HUDEP-2 (cell line): ENCODE measurements around the gene TPM2.

Experiments
- DNase-seq, 76 experiments: peaks; one replicate each; lab custom pipeline; 2025; ENCODE audit not compliant: unreplicated experiment in 76 of 76; lab: John Stamatoyannopoulos, UW

TPM2 gene

DNA sequence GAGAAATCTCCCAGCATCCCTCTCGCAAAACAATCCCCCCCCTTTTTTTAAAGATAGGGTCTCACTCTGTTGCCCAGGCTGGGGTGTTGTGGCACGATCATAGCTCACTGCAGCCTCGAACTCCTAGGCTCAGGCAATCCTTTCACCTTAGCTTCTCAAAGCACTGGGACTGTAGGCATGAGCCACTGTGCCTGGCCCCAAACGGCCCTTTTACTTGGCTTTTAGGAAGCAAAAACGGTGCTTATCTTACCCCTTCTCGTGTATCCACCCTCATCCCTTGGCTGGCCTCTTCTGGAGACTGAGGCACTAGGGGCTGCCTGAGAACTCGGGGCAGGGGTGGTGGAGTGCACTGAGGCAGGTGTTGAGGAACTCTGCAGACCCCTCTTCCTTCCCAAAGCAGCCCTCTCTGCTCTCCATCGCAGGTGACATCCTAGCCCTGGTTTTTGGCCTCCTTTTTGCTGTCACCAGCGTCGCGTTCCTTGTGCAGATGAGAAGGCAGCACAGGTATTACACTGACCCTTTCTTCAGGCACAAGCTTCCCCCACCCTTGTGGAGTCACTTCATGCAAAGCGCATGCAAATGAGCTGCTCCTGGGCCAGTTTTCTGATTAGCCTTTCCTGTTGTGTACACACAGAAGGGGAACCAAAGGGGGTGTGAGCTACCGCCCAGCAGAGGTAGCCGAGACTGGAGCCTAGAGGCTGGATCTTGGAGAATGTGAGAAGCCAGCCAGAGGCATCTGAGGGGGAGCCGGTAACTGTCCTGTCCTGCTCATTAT, 9.2 kb downstream of the TPM2 start:
- DNase-seq: no peak

DNA sequence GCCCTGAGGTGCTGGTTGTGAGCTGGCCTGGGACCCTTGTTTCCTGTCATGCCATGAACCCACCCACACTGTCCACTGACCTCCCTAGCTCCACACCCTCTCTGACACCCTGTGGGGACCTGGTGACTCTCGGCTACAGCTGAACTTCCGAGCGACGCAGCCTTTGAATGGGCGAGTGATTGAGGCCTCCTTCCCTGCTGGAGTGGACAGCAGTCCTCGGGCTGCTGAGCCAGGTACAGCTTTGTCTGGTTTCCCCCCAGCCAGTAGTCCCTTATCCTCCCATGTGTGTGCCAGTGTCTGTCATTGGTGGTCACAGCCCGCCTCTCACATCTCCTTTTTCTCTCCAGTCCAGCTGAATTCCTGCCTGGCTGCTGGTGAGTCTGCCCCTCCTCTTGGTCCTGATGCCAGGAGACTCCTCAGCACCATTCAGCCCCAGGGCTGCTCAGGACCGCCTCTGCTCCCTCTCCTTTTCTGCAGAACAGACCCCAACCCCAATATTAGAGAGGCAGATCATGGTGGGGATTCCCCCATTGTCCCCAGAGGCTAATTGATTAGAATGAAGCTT, 9.9 kb downstream of the TPM2 start:
- DNase-seq: no peak

DNA sequence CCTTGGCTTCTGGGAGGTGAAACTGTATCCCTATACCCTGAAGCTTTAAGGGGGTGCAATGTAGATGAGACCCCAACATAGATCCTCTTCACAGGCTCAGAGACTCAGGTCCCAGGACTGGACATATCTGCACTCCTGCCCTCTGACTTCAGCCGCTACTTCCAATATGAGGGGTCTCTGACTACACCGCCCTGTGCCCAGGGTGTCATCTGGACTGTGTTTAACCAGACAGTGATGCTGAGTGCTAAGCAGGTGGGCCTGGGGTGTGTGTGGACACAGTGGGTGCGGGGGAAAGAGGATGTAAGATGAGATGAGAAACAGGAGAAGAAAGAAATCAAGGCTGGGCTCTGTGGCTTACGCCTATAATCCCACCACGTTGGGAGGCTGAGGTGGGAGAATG, 10.6 kb downstream of the TPM2 start:
- no peak for DNase-seq

DNA sequence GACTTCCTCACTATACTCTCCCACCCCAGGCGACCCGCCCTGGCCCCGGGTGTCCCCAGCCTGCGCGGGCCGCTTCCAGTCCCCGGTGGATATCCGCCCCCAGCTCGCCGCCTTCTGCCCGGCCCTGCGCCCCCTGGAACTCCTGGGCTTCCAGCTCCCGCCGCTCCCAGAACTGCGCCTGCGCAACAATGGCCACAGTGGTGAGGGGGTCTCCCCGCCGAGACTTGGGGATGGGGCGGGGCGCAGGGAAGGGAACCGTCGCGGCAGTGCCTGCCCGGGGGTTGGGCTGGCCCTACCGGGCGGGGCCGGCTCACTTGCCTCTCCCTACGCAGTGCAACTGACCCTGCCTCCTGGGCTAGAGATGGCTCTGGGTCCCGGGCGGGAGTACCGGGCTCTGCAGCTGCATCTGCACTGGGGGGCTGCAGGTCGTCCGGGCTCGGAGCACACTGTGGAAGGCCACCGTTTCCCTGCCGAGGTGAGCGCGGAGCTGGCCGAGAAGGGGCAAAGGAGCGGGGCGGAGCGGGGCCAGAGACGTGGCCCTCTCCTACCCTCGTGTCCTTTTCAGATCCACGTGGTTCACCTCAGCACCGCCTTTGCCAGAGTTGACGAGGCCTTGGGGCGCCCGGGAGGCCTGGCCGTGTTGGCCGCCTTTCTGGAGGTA, 13.9 kb downstream of the TPM2 start:
- DNase-seq: no peak

DNA sequence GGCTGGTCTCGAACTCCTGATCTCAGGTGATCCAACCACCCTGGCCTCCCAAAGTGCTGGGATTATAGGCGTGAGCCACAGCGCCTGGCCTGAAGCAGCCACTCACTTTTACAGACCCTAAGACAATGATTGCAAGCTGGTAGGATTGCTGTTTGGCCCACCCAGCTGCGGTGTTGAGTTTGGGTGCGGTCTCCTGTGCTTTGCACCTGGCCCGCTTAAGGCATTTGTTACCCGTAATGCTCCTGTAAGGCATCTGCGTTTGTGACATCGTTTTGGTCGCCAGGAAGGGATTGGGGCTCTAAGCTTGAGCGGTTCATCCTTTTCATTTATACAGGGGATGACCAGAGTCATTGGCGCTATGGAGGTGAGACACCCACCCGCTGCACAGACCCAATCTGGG, 14.5 kb downstream of the TPM2 start:
- DNase-seq: no peak

DNA sequence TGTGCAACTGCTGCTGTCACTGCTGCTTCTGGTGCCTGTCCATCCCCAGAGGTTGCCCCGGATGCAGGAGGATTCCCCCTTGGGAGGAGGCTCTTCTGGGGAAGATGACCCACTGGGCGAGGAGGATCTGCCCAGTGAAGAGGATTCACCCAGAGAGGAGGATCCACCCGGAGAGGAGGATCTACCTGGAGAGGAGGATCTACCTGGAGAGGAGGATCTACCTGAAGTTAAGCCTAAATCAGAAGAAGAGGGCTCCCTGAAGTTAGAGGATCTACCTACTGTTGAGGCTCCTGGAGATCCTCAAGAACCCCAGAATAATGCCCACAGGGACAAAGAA, 15.7 kb downstream of the TPM2 start:
- no peak for DNase-seq

DNA sequence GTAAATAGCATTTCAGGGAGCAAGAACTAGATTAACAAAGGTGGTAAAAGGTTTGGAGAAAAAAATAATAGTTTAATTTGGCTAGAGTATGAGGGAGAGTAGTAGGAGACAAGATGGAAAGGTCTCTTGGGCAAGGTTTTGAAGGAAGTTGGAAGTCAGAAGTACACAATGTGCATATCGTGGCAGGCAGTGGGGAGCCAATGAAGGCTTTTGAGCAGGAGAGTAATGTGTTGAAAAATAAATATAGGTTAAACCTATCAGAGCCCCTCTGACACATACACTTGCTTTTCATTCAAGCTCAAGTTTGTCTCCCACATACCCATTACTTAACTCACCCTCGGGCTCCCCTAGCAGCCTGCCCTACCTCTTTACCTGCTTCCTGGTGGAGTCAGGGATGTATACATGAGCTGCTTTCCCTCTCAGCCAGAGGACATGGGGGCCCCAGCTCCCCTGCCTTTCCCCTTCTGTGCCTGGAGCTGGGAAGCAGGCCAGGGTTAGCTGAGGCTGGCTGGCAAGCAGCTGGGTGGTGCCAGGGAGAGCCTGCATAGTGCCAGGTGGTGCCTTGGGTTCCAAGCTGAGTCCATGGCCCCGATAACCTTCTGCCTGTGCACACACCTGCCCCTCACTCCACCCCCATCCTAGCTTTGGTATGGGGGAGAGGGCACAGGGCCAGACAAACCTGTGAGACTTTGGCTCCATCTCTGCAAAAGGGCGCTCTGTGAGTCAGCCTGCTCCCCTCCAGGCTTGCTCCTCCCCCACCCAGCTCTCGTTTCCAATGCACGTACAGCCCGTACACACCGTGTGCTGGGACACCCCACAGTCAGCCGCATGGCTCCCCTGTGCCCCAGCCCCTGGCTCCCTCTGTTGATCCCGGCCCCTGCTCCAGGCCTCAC, 16.3 kb downstream of the TPM2 start, which contains the start of gene CA9:
Gene CA9, plus strand, starts transcription at position 797 of the 893 bp plus-strand sequence. Its CDS starts 32 bp downstream, at position 829.
- no peak for DNase-seq

DNA sequence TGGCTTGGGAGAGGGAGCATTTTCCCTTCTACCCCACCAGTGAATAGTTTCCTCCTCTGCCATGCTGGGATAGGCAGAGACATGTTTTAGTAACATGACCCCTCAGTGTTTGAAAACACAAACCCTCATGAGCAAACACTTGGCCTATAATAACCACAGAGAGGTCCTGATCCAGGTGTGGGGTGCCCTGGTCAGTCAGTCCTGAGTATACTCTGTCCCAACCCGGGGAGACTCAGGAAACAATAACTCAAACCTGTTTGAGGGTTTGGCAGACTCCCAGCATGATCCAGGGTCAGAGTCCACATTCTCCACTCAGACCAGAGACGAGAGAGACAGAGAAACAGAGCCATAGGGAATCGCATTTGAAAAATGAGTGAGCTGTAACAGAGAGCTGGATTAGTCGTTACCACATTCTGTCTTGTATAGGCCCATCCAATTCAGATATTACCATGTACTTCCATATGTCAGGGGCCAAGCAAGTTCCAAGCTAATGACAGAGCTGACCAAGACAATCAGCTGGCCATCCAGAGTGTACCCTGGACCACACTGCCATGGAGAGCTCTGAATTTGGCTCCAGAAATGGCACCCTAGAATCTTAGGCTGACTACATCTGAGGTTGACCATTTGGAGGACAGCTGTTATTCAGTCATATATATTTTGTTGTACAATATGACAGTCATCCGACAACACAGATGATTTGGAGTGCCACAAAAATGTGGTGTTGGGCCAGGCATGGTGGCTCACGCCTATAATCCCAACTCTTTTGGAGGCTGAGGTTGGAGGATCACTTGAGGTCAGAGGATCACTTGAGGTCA, 20.2 kb downstream of the TPM2 start:
- no peak for DNase-seq

DNA sequence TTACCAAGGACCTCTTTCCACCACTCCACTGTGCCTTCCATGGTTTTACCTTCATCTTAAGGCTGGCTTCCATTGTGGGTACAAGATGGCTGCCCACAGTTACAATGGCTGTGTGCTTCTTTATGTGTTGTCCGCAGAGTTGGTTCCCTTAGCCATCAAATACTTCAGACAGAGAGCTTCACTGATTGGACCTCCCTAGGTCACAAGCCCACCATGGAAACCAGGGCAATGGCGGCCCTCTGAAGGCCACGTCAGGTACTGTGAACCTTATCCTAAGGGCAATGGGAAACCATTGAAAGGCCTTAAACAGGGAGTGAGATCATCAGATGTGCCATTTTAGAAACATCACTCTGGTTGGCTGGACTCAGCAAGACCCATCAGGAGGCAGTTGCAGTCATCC, 21.8 kb downstream of the TPM2 start:
- peak in 1 of 76 experiments; percentile 3 for DNase-seq

DNA sequence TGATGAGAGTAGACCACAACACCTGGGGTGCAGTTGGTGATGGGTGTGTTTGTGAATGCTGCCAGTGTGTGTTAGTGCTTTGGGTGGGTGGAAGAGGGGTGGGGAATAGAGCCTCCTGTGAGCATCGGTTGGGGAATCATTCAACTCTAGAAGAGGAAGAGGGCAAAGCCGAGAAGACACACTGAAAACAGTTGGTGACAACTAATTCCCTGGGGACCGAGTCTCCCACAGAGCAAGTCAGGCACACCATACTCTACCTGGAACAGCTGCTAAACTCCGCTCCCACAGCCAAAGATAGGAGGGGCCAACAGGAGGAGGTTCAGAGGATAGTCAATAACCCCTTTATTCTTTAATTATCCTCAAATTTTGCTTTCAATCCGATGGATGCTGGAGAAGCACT, 23.2 kb downstream of the TPM2 start:
- no peak for DNase-seq

DNA sequence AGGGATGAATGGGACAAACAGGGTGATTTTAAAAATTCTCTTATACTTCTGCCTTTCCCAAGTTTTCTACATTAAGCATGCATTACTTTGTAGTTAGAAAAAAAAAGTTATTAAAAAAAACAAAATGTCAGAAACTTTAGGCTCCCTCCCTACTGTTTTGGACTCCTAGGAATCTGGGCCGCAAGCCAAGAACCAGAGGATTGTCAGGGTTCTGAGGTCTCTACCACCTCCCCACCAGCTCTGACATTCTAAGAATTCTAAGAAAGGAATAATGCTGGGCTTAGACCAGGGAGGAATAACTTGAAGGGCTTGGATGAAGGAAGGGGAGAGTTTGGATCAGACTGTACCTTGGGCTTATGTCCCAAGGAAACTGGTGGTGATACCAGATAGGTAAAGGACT, 23.7 kb downstream of the TPM2 start:
- no peak for DNase-seq

DNA sequence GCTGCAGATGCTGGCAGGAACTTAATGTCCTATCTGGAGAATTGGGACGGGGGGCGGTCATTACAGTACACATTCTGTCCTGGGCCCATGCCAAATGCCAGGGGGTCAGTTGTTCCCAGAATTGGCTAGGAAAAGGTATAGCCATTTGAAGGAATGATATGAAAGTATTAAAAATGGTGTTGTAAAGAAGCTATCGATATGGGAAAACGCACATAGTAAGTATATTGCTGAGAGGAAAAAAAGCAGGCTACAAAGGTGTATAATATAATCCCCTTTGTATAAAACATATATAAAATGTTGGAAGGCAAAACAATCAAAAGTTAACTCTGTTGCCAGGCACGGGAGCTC, 24.3 kb downstream of the TPM2 start:
- no peak for DNase-seq

DNA sequence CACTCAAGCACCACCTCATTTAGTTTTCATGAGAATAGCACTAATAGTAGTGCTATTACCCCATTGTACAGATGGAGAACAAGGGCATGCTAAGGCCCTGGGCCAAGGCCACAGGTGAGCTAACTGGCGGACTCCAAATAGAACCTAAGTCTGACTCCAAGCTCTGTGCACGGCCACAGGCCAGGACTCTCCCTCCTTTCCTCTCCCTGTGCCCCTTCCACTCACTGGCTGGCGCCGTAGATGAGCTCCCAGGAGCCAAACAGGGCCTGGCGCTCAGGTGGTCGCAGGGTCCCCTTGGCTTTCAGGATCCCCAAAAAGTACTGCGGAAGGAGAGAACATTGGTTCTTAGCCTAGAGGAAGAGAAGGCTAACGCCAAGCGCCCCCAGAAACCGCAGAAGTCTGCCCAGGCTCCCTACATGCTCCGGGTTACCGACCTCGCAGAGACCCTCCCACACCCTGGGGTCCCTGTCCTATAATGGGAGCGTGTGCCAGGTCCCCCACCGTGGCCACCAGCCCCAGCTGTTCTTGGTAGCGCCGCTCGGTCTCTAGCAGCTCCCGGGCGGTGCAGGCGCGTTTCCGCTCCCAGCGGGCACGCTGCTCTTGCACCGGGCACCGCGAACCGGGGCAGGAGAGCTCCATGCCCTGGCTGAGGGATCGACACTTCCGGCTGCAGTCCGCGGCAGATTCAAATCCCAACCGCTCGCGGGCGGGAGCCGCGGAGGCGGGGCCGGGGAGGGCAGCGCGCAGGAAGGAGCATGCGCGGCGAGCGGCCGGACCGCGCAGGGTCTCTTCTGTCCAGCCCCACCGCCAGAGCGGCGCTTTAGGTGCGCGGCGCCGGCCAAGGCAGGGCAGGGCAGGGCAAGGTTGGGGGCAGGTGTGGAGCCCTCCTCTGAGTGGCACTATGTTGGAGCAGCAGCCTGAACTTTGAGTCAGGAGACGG, 24.9 kb downstream of the TPM2 start, which contains the start of gene ARHGEF39:
Gene ARHGEF39, minus strand, starts transcription at position 665 of the 940 bp plus-strand sequence. Its CDS starts 26 bp downstream, at position 639.
- DNase-seq: peak in 71 of 76 experiments; percentile 16 to 83 (median 67)

DNA sequence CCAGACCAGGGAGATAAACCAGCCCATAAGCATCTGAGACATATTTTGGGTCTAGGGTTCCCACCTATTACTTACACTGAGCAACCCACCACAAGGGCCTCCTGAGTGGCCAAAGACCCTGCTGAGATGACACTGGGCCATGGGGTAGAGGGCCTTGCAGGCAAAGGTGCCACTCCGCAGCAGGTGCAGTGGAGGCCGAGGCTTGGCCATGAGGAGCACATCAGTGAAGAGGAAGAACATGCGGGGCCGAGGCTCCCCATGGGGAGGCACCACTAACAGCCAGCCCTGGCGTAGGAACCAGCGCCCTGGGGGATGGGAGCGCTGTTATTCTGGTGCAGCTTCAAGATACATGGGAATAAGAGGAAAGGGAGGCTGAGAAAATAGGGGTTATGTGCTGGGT, 27.3 kb downstream of the TPM2 start:
- DNase-seq: no peak

DNA sequence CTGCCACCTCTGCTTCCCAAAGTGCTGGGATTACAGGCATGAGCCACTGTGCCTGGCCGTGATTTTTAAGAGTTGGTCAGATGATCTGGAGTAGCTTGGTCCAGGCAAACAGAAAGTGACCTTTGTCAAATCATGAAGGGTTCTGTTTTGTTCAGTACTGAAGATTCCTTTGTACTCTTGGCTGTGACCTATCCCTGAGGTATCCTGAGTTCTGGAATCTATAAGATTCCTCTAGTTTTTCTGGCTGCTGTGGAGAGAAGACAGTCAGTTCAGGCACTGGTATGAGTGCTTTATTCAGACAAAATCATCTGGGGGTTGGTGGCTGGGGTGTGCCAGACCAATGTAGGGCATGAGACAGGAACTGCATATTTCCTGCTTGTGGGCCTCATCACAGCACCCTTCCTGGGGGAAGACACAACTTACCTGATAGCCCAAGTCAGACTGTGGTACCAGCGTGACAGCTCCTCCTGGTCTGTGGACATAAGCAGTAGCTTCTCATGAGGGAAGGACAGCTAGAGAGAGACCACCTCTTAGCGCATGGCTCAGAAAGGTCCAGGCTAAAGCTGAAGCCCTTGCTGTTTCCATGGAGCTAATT, 27.9 kb downstream of the TPM2 start:
- no peak for DNase-seq

DNA sequence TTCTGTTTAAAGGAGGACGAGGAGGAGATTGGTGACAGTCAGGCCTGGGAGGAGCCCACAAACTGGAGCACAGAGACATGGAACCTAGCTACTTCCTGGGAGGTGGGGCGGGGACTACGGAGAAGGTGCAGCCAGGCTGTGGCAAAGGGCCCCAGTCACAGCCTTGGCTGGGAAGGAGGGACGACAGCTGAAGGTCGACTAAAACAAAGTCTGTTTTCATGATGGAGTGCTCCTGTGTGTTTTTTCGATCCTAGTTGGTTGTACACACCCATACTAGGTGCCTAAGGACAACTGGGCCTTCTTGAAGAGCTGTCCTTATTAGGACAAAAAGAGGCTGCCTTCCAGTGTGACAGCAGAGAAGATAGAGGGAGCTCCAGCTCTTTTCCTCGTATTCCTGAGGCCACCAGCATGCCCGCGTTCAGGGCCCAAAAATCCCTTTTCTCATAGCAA, 28.7 kb downstream of the TPM2 start:
- DNase-seq: no peak

DNA sequence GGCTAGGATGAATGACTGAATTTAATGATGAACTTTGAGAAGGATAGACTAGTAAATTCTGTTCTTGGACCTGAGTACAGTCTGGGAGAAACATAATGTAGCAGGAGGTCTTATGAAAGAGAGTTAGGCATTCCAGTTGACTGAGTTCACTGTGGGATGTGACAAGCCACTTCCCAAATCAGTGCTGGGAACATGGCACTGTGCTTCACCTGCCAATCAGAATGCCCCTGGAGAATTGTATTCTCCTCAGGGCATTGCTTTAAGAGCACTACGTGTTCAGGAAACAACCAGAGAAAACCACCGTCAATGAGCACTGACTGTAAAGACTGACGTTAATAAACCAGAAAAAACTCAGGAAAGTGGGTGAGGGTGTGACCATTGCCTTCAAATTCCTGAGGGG, 30.4 kb downstream of the TPM2 start:
- no peak for DNase-seq

DNA sequence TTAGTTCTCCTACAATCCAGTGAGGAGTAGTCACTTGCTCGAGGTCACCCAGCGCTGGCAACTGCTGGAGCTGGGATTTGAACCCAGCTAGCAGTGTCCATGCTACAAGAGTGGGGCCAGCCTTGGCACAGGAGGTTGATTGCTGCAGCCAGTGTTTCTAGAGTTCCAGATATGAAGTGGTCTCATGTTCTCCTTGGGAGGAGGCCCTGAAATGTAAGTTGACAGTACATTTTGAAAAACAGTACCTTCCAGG, 30.8 kb downstream of the TPM2 start:
- DNase-seq: peak in 41 of 76 experiments; percentile 4 to 55 (median 25)
